ENCODE measurements around the gene ZBTB16. TPM values are rescaled to one million over a fixed set of nuclear protein-coding genes. Genes with fewer than 3 reads are reported as not detected.

Gene ZBTB16
- total and polyA plus RNA-seq, 12 donors: 7.9 to 119 (median 53.2) TPM

DNA sequence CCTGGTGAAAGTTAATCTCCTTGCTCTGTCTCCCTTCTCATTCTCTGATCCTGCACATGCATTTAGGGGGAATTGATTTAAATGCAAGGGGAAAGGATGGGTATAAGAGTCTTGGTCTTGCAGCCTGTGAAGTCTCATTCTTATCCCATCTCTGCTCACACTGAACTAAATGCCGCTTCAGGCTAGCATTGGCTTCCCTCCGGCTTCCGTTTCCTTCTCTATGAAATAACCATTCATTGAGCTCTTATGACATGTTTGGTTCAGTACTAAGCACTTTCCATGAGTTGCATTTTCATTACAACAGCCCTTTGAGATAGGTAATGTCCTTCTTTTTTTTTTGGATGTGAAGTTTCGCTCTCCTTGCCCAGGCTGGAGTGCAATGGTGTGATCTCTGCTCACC, 5.6 kb downstream of the ZBTB16 start:
- H3K36me3 ChIP-seq (replicated peaks in 1 of 2): peaks cover 0 to 66% of the 10 kb centered on the region in 2 donors
- intact Hi-C loops (cut with DNase I): no loop called here
- peaks cover 35 to 72% of the 10 kb centered on the region in 2 donors for H3K4me1 ChIP-seq (replicated peaks in 1 of 2)

DNA sequence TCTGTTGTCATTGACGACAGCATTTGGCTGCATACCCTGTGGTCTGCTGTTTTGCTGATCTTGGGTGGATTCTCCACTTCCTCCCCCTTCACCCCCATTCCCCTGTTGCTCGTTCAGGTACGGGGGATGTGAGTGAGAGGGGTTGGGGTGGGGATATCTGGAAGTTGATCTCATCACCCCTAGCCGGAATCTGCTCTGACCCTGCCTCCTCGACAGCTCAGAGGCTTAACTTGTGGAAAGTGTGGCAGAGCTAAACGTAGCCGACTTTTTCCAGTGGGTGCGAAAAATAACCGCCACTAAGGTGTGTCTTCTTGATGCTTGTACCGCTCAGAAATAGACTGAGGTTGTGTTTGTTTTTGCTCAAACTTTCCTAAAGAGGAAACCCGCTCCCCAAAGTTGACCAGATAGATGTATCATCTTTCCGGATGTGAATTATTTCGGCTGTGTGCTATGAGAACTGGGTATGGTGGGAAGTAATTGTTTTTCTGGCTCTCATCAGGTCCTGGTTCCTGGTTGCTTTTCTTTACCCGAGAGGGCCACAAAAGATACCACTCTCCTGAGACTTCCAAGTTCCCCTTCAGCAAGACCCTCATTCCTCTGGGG, 6.6 kb downstream of the ZBTB16 start:
- peaks cover 39 to 81% of the 10 kb centered on the region in 2 donors for H3K4me1 ChIP-seq (replicated peaks in 1 of 2)
- DNase-seq: no peak
- H3K27ac ChIP-seq: peak overlapping the region in 2 of 5 donors; percentile 50 to 97
- H3K36me3 ChIP-seq (replicated peaks in 1 of 2): peaks cover 0 to 72% of the 10 kb centered on the region in 2 donors
- H3K27me3 ChIP-seq: no peaks in the 10 kb centered on the region
- H3K4me3 ChIP-seq: peak overlapping the region in 1 of 4 donors; percentile 100
- intact Hi-C loops (cut with DNase I): no loop called here
- TF ChIP-seq, protein P1, sequence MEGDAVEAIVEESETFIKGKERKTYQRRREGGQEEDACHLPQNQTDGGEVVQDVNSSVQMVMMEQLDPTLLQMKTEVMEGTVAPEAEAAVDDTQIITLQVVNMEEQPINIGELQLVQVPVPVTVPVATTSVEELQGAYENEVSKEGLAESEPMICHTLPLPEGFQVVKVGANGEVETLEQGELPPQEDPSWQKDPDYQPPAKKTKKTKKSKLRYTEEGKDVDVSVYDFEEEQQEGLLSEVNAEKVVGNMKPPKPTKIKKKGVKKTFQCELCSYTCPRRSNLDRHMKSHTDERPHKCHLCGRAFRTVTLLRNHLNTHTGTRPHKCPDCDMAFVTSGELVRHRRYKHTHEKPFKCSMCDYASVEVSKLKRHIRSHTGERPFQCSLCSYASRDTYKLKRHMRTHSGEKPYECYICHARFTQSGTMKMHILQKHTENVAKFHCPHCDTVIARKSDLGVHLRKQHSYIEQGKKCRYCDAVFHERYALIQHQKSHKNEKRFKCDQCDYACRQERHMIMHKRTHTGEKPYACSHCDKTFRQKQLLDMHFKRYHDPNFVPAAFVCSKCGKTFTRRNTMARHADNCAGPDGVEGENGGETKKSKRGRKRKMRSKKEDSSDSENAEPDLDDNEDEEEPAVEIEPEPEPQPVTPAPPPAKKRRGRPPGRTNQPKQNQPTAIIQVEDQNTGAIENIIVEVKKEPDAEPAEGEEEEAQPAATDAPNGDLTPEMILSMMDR (IDR thresholded peaks at IDR 0.05): no peak
- TF ChIP-seq POLR2A (IDR thresholded peaks at IDR 0.05): no peak
- WGBS, 4 donors: 79 to 82% (median 81%) methylated on average over 14 of the region's 14 CpGs
- no peaks in the 10 kb centered on the region for H3K9me3 ChIP-seq (replicated peaks in 1 of 3)

More for the DNA sequence above, 5.6 kb downstream of the ZBTB16 start:
- H3K27me3 ChIP-seq: no peaks in the 10 kb centered on the region
- 73 to 81% (median 76%) methylated on average over 4 of the region's 4 CpGs for WGBS, 4 donors
- DNase-seq: no peak
- H3K9me3 ChIP-seq (replicated peaks in 1 of 3): no peaks in the 10 kb centered on the region
- H3K4me3 ChIP-seq: peak overlapping the region in 1 of 4 donors; percentile 100
- H3K27ac ChIP-seq: peak overlapping the region in 2 of 5 donors; percentile 50 to 97
- TF ChIP-seq, protein P1 (IDR thresholded peaks at IDR 0.05): no peak

- Histone ChIP-seq H3K4me1 (replicated peaks in 1 of 2) (peaks cover 53 to 82% of the 10 kb centered on the region in 2 donors), H3K4me3 (peak overlapping the region in 1 of 4 donors; percentile 29), H3K36me3 (replicated peaks in 1 of 2) (peaks cover 0 to 68% of the 10 kb centered on the region in 2 donors), H3K9me3 (replicated peaks in 1 of 3) (no peaks in the 10 kb centered on the region), H3K27me3 (no peaks in the 10 kb centered on the region), H3K27ac (peak overlapping the region in 2 of 5 donors; percentile 40 to 59)
- intact Hi-C loops (cut with DNase I): no loop called here
- no peak for DNase-seq
- WGBS, 4 donors: 73 to 89% (median 82%) methylated on average over 4 of the region's 4 CpGs
- no peak for TF ChIP-seq POLR2A (IDR thresholded peaks at IDR 0.05)
- TF ChIP-seq, protein P1 (IDR thresholded peaks at IDR 0.05): no peak
These were observed 8.8 kb downstream of the ZBTB16 start for GRCh38 chr11:114068327-114068726.

DNA sequence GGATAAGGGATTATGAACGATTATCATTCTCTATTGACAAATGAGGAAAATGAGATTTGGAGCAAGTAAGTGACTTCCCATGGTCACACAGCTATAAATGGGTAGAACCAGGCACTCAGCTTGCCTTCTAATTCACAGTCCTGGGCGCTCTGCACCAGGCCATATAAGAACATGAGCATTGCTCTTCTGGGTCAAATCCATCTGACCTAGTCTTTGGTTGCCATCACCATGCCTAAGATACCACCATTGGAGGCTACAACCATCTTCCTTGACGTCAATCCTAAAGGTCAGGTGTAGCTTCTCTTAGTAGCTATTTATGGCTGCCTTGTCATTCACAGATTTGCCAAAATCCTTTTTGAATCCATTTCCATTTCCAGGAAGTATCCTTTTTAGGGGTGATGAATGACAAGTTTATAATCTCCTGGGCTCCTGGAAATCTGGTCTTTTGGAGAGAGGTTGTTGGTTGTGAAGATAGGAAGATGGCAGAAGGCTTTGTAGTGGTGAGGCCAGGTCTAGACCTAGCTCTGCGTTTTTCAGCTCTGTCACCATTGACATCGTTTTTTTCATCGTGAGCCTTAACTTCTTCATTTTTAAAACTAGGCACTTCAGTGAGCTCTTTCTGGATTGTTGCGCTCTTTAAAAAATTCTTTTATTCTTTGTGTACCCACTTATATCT, 11.1 kb downstream of the ZBTB16 start:
- Histone ChIP-seq H3K9me3 (replicated peaks in 1 of 3) (no peaks in the 10 kb centered on the region), H3K27me3 (no peaks in the 10 kb centered on the region), H3K36me3 (replicated peaks in 1 of 2) (peaks cover 0 to 52% of the 10 kb centered on the region in 2 donors), H3K27ac (peak overlapping the region in 2 of 5 donors; percentile 10 to 74), H3K4me3 (no peak overlapping the region), H3K4me1 (replicated peaks in 1 of 2) (peaks cover 55 to 82% of the 10 kb centered on the region in 2 donors)
- TF ChIP-seq POLR2A (IDR thresholded peaks at IDR 0.05): no peak
- TF ChIP-seq, protein P1 (IDR thresholded peaks at IDR 0.05): no peak
- intact Hi-C loops (cut with DNase I): no loop called here
- 86 to 95% (median 89%) methylated on average over 7 of the region's 7 CpGs for WGBS, 4 donors
- DNase-seq: no peak

All from adrenal gland (tissue), 12 donors.